ENCODE results near the gene LEF1.

LEF1 gene

GRCh38 chr4:108169664-108170063, 932 bp upstream of the LEF1 start:
- H3K27me3 ChIP-seq: peaks cover 100% of the 10 kb centered on the region

GRCh38 chr4:108168160-108168670, 517 bp downstream of the LEF1 start:
- Histone ChIP-seq H3K4me1 (peaks cover 25% of the 10 kb centered on the region), H4K20me1 (peaks cover 62% of the 10 kb centered on the region), H3K27ac (peak overlapping the region; percentile 98), H3K27me3 (peaks cover 100% of the 10 kb centered on the region), H3K9me3 (no peaks in the 10 kb centered on the region), H3K4me2 (peak overlapping the region; percentile 95), H3K4me3 (peak overlapping the region; percentile 85), H3K9ac (peak overlapping the region; percentile 97), H3K36me3 (peaks cover 26% of the 10 kb centered on the region)
- TF ChIP-seq Cebpa-rat (IDR thresholded peaks at IDR 0.05): no peak

More at GRCh38 chr4:108169664-108170063, 932 bp upstream of the LEF1 start:
- peak overlapping the region; percentile 98 for H3K27ac ChIP-seq
- peaks cover 35% of the 10 kb centered on the region for H3K4me1 ChIP-seq
- no peak for TF ChIP-seq Cebpa-rat (IDR thresholded peaks at IDR 0.05)
- no peaks in the 10 kb centered on the region for H3K9me3 ChIP-seq
- peaks cover 47% of the 10 kb centered on the region for H4K20me1 ChIP-seq
- peaks cover 20% of the 10 kb centered on the region; the same call in 1 of the 2 replicates for H3K36me3 ChIP-seq
- H3K4me2 ChIP-seq: peak overlapping the region; percentile 95
- peak overlapping the region; percentile 85 for H3K4me3 ChIP-seq
- H3K9ac ChIP-seq: peak overlapping the region; percentile 97

GRCh38 chr4:108166441-108167315, 2.1 kb downstream of the LEF1 start:
- peaks cover 100% of the 10 kb centered on the region for H3K27me3 ChIP-seq

GRCh38 chr4:108166038-108166437, 2.7 kb downstream of the LEF1 start:
- H3K4me3 ChIP-seq: peak overlapping the region; percentile 85
- H3K9ac ChIP-seq: peak overlapping the region; percentile 97
- H3K27me3 ChIP-seq: peaks cover 100% of the 10 kb centered on the region
- peak overlapping the region; percentile 98 for H3K27ac ChIP-seq
- TF ChIP-seq Cebpa-rat (IDR thresholded peaks at IDR 0.05): no peak
- H3K9me3 ChIP-seq: no peaks in the 10 kb centered on the region
- peaks cover 84% of the 10 kb centered on the region for H4K20me1 ChIP-seq
- H3K36me3 ChIP-seq: peaks cover 38% of the 10 kb centered on the region
- H3K4me2 ChIP-seq: peak overlapping the region; percentile 95
- H3K4me1 ChIP-seq: peaks cover 16% of the 10 kb centered on the region

More at GRCh38 chr4:108166441-108167315, 2.1 kb downstream of the LEF1 start:
- Histone ChIP-seq H3K4me2 (peak overlapping the region; percentile 95), H3K36me3 (peaks cover 37% of the 10 kb centered on the region), H3K4me3 (peak overlapping the region; percentile 85), H3K9me3 (no peaks in the 10 kb centered on the region), H3K27ac (peak overlapping the region; percentile 98), H3K9ac (peak overlapping the region; percentile 97), H3K4me1 (peaks cover 18% of the 10 kb centered on the region), H4K20me1 (peaks cover 77% of the 10 kb centered on the region)
- no peak for TF ChIP-seq Cebpa-rat (IDR thresholded peaks at IDR 0.05)

GRCh38 chr4:108165586-108165985, 3.1 kb downstream of the LEF1 start:
- peaks cover 43% of the 10 kb centered on the region for H3K36me3 ChIP-seq

GRCh38 chr4:108163351-108163750, 5.4 kb downstream of the LEF1 start:
- no peak for TF ChIP-seq Cebpa-rat (IDR thresholded peaks at IDR 0.05)
- peaks cover 100% of the 10 kb centered on the region for H3K27me3 ChIP-seq
- peaks cover 63% of the 10 kb centered on the region for H3K36me3 ChIP-seq
- peak overlapping the region; percentile 78 for H3K9ac ChIP-seq
- H4K20me1 ChIP-seq: peaks cover 100% of the 10 kb centered on the region
- peak overlapping the region; percentile 98 for H3K27ac ChIP-seq
- H3K4me1 ChIP-seq: peaks cover 30% of the 10 kb centered on the region
- no peaks in the 10 kb centered on the region for H3K9me3 ChIP-seq
- H3K4me2 ChIP-seq: peak overlapping the region; percentile 95
- peak overlapping the region; percentile 85 for H3K4me3 ChIP-seq

More at GRCh38 chr4:108165586-108165985, 3.1 kb downstream of the LEF1 start:
- peak overlapping the region; percentile 97 for H3K9ac ChIP-seq
- peak overlapping the region; percentile 95 for H3K4me2 ChIP-seq
- H3K9me3 ChIP-seq: no peaks in the 10 kb centered on the region
- peaks cover 100% of the 10 kb centered on the region for H3K27me3 ChIP-seq
- H3K27ac ChIP-seq: peak overlapping the region; percentile 98
- peak overlapping the region; percentile 85 for H3K4me3 ChIP-seq
- H3K4me1 ChIP-seq: peaks cover 16% of the 10 kb centered on the region
- no peak for TF ChIP-seq Cebpa-rat (IDR thresholded peaks at IDR 0.05)
- peaks cover 88% of the 10 kb centered on the region for H4K20me1 ChIP-seq

- Histone ChIP-seq H3K27me3 (peaks cover 96% of the 10 kb centered on the region), H3K4me3 (peak overlapping the region; percentile 85), H3K36me3 (peaks cover 70% of the 10 kb centered on the region), H3K4me1 (peaks cover 53% of the 10 kb centered on the region), H3K4me2 (peak overlapping the region; percentile 95), H3K9ac (peak overlapping the region; percentile 78), H4K20me1 (peaks cover 100% of the 10 kb centered on the region), H3K9me3 (no peaks in the 10 kb centered on the region), H3K27ac (peak overlapping the region; percentile 98)
- no peak for TF ChIP-seq Cebpa-rat (IDR thresholded peaks at IDR 0.05)
These were observed 7.9 kb downstream of the LEF1 start for GRCh38 chr4:108160741-108161352.

- peak overlapping the region; percentile 95 for H3K4me2 ChIP-seq
- no peaks in the 10 kb centered on the region for H3K9me3 ChIP-seq
- H3K27ac ChIP-seq: peak overlapping the region; percentile 46
- peak overlapping the region; percentile 85 for H3K4me3 ChIP-seq
- peaks cover 100% of the 10 kb centered on the region for H4K20me1 ChIP-seq
- peaks cover 70% of the 10 kb centered on the region for H3K36me3 ChIP-seq
- H3K27me3 ChIP-seq: peaks cover 94% of the 10 kb centered on the region
- no peak for TF ChIP-seq Cebpa-rat (IDR thresholded peaks at IDR 0.05)
- H3K9ac ChIP-seq: peak overlapping the region; percentile 78
- H3K4me1 ChIP-seq: peaks cover 63% of the 10 kb centered on the region
These were observed 8.9 kb downstream of the LEF1 start for GRCh38 chr4:108159845-108160244.

- Histone ChIP-seq H3K27me3 (peaks cover 72% of the 10 kb centered on the region), H3K9me3 (no peaks in the 10 kb centered on the region), H3K4me3 (peak overlapping the region; percentile 85; the same call in 1 of the 2 replicates), H3K27ac (0 out of 2 replicates have a peak overlapping the region, but pooled peaks have one; percentile 18), H3K4me1 (peaks cover 73% of the 10 kb centered on the region), H3K9ac (no peak overlapping the region), H3K4me2 (peak overlapping the region; percentile 95), H3K36me3 (peaks cover 71% of the 10 kb centered on the region), H4K20me1 (peaks cover 100% of the 10 kb centered on the region)
- no peak for TF ChIP-seq Cebpa-rat (IDR thresholded peaks at IDR 0.05)
These were observed 11.1 kb downstream of the LEF1 start for GRCh38 chr4:108157655-108158054.

All from BLaER1 (cell line).